HL-60/S4 treated with phorbol 12-myristate 13-acetate at 8.2 ng/mL for 4 days and 3 days (cell line): ENCODE results near the gene RPL28.

ENCODE experiments used
- in situ Hi-C: fragments of 300-500 bp; cut with MboI; formaldehyde crosslinking; loops from 2 replicates; pipeline ENCODE4 v1.15.0; 2022; ENCODE audit warnings: low sequenced_read_pairs

RPL28 gene

GRCh38 chr19:55372316-55373081 is 13.2 kb upstream of the RPL28 start:
- in situ Hi-C loops, result no loop called here

GRCh38 chr19:55373306-55373992 is 12.3 kb upstream of the RPL28 start:
- in situ Hi-C loops, result no loop called here

- in situ Hi-C loops, result no loop called here
Observed at GRCh38 chr19:55373993-55374757, 11.6 kb upstream of the RPL28 start.

GRCh38 chr19:55376241-55376933 is 9.3 kb upstream of the RPL28 start, which contains the start of gene TMEM190:
TSS of gene TMEM190 (plus strand) at chr19:55376826. CDS start at chr19:55376854, 28 bp downstream.
- in situ Hi-C loops, result no loop called here

GRCh38 chr19:55377356-55378131 is 8.2 kb upstream of the RPL28 start:
- in situ Hi-C loops, result no loop called here

- in situ Hi-C loops, result no loop called here
Observed at GRCh38 chr19:55379174-55379573, 6.6 kb upstream of the RPL28 start.

- in situ Hi-C loops, result no loop called here
Observed at GRCh38 chr19:55382013-55382412, 3.7 kb upstream of the RPL28 start.

- in situ Hi-C loops, result no loop called here
Observed at GRCh38 chr19:55382522-55383054, 3.1 kb upstream of the RPL28 start.

- in situ Hi-C loops, result no loop called here
Observed at GRCh38 chr19:55383279-55384130, 2.2 kb upstream of the RPL28 start.

- in situ Hi-C loops, result no loop called here
Observed at GRCh38 chr19:55384131-55384919, 1.4 kb upstream of the RPL28 start, which contains the start of gene TMEM238. TSS of gene TMEM238 (minus strand) at chr19:55384292. CDS start at chr19:55384259, 33 bp downstream.

GRCh38 chr19:55384920-55385723 is 610 bp upstream of the RPL28 start:
- in situ Hi-C loops, result no loop called here

- in situ Hi-C loops, result no loop called here
Observed at GRCh38 chr19:55386493-55386971, 800 bp downstream of the RPL28 start.

- in situ Hi-C loops, result no loop called here
Observed at GRCh38 chr19:55387736-55388497, 2.2 kb downstream of the RPL28 start.

GRCh38 chr19:55389386-55390317 is 3.9 kb downstream of the RPL28 start:
- in situ Hi-C loops, result no loop called here

- in situ Hi-C loops, result no loop called here
Observed at GRCh38 chr19:55390461-55390880, 4.7 kb downstream of the RPL28 start.
